Activated CD4-positive, CD25-positive, alpha-beta regulatory T cell treated with anti-CD3 and anti-CD28 coated beads, Interleukin-2, amount 50 U/mL, for 72 hours (primary cell): ENCODE results near the gene ST7L.
"Not testable (repeated sequence)": the region's sequence is repeated elsewhere in the genome, so short reads cannot be mapped to it uniquely, and the experiment has no call there.

Source experiments
- DNase-seq: peaks from one replicate; pipeline ENCODE4 v3.0.0; 2021

The ST7L gene

DNA sequence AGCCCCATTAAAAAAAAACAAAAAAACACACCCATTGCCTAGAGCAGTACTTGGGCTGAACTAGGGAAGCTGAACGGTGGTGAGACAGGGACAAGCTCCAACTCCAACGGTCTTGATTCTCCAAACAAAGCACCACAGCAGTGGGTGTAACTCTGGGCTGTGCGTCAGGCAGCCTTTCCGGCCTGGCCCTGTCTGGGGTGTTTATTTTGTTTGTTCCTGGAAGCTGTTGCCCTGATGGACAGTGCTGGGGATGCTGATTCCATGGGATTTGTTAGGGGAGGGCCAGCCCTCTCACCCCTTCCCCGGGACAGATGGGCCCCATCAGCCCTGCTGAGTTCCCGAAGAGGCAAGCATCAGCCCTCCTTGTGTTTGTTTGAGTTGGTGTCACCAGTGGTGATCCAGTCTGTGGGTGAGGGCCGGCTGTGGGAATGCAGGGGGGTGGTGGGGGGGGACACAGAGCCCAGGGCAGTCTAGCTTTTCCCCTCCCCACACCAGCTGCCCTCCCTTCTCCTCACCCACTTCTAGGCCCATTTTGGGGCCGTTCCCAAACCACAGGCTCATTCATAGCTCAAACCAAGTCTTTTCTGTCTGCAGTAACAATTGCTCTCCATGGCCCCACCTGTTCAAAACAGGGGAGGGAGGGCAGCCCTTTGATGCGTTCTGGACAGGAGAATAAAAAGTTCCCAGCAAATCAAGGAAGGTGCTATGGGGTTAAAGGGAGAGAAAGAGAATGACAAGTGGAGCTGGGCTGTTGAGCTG lies 105.7 kb downstream of the ST7L start:
- DNase-seq, result no peak

DNA sequence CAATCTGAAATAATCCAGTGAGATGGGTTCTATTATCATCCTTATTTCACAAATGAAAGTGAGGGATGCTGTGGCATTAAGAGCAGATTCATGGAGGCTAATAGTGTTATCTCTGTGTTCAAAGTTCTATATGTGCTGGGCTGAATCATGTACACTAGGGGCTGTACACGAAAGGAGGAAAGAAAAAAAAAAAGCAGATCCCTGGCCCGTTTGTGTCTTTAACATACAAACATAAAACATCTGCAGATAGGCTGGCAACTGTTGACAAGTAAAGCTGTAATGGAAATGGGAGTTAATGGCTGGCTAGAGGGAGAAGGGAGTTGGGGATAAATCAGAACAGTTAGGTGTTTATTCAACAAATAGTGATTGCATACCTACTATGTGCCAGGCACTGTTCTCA lies 107.0 kb downstream of the ST7L start:
- DNase-seq, result no peak

GRCh38 chr1:112510340-112510739 lies 108.6 kb downstream of the ST7L start:
- no peak for DNase-seq

- DNase-seq, result no peak
Observed at GRCh38 chr1:112509660-112510178, 109.2 kb downstream of the ST7L start.

DNA sequence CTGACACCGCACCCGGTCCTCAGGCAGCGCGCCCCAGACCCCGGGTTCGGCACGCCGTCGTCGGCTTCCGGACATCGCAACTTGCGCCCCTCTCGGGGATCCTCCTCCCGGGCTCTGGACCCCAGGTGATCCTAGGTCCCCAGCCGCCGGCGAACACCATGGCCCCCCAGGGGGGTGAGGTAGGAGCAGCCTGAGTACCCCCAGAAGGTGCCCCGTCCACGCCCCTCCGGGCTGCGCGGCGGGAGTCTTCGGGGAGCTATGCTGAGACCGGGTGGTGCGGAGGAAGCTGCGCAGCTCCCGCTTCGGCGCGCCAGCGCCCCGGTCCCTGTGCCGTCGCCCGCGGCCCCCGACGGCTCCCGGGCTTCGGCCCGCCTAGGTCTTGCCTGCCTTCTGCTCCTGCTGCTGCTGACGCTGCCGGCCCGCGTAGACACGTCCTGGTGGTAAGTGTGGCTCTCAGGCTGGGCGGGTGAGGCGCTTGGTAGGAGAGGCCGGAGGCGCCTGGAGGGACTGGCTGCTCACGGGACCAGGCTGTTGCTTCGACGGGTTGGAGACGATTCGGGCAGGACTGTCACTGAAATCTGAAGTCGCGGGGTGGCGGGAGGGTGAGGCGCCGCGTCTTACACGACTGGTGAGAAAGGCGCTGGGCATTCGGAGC lies 109.8 kb downstream of the ST7L start:
- no peak for DNase-seq

DNA sequence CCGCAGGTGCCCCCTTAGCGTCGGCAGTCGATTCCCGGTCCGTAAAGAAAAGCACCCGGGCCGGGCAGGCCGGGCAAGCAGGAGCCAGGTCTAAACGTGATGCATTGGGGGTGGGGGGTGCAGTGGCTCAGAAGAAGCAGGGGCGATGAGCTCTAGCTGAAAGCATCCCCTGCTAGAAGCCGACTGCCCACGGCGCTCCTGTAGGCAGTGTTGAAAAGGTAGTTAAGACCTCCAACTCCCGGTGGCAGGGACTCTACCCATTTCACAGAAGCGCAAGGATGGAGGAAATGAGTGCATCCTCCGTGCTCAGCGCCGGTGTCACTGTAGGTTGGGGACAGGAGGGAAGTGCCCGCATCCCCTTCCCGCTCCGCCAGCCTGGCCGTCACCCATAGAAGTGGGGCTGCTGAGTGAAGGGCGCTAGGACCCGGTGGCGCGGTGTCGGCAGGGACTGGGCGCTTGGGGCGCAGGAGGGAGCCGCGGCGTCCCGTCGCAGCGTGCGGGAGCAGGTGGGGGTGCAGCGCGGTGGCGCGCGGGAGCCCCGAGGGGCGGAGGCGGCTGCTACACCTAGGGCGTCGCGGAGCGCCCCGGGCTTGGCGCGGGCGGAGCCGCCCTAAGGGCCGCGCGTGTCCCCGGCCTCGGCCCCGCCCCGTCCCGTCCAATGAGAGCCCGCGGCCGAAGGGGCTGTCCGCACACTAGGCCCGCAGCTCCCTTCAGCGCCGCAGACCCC lies 110.5 kb downstream of the ST7L start, which contains the start of gene WNT2B:
TSS of gene WNT2B (plus strand) at position 688 of the 727 bp plus-strand sequence. CDS start 298 bp downstream, outside the sequence.
- peak; percentile 40 for DNase-seq

DNA sequence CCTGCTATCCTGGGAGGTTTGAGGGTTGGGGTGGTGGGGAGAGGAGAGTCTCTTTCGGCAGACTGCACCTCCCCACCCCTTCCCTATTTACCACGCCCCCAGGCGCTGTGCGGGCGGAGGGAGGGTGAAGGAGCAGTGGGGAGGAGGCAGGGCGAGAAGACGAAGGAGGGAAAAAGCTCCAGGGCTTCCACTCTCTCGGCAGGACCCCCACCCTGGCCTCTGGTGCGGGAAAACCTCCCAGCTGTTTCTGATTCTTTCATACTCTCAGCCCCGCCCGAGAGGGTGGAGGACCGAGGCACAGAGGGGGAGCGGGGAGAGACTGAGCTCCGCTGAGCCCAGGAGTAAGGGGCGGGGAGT lies 111.0 kb downstream of the ST7L start:
- no peak for DNase-seq

- no peak for DNase-seq
Observed at GRCh38 chr1:112507336-112507735, 111.6 kb downstream of the ST7L start.

- no peak for DNase-seq
Observed at GRCh38 chr1:112506731-112507130, 112.2 kb downstream of the ST7L start.

DNA sequence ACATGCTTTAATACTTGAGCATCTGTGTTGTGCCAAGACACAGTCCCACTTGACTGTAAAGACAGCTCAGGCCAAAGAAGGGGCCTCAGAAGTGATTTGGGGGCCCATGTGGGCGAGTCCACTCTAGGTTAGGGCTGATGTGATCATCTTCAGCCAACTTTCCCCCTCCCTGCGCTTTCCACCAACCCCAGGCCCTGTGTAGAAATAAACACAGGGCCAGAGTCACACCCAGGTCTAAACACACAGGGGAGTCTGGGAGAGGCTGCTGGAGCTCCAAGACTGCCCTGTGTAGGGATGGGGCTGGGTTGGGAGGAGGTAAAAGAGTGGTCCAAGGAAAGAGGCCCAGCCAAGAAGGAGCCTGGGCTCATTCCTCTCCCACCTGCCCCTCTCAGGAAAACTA lies 112.6 kb downstream of the ST7L start:
- DNase-seq, result no peak

DNA sequence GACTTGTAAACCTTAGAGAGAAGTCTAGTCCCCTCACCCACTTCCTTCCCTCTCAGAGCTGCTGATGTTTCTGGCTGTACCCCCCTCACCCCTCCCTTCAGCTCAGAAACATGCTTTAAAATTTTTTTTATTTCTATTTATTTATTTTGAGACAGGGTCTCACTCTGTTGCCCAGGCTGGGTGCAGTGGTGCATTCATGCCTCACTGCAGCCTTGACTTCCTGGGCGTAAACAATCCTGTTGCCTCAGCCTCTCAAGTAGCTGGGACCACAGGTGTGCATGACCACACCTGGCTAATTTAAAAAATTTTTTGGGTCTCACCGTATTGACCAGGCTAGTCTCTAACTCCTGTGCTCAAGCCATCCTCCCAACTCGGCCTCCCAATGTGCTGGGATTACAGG lies 113.1 kb downstream of the ST7L start:
- no peak for DNase-seq

- DNase-seq, result no peak
Observed at GRCh38 chr1:112505400-112505785, 113.5 kb downstream of the ST7L start.

DNA sequence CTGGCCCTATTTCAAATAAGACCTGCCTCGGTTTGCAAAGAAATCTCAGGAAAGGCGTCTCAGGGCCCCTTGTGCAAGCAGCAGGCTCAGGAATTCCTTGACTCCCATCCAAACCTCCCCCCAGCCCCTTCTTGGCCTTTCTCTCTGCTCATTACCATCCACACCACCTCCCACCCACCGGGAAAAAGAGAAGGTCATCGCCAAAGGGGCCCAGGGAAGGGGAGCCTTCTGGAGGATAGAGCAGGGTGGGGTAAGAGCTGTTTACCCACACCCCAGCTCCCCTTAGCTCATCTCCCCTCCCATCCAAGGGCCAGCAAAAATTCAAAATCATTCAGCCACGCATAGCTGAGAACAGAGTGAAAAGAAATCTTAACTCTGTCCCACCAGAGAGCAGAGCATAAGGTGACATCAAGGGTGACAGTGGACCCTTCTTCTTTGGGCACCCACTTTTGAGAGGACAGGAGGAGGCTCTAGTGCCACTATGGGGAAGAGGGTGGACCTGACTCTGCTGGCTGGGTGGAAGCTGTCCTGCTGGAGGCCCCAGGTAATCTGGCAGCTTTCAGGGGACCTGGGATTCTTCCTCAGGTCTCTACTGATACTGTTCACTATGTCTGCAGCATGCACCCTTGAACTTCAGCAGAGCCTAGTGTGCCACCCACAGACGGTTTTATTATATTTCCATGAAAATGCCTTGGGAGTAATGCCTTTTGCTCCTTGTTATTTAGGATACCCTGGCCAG lies 114.1 kb downstream of the ST7L start:
- DNase-seq, result no peak

DNA sequence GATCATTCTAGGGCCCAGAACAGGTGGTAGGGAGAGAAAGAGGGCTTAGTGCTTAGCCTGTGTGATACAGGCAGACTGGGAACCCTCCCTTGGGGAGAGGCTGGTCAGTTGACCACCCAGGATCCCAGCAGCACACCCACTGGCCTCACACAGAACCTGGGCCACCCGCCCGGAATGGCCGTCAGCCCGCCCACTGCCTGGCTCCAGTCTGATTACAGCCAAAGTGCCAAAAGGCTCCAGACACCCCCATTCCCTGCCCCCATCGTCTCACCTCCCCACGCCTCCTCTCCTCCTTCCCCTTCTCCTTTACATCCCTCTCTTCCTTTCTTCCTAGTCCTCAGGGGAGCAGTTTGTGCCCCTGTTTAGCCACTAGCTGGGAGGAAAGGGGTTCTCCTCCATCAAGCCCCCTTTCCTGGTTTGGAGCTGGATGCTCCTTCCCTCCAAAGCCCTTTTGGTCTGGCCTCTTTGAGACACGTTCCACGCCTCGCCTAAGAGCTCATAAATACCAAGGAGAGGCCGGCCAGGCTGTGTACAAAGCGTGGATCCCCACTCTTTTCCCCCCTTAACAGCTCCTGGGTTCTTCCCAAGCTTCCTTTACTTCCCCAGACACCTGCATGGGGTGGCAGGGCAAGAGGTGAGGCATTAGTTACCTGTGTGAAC lies 114.8 kb downstream of the ST7L start:
- no peak for DNase-seq

GRCh38 chr1:112502826-112503225 lies 116.1 kb downstream of the ST7L start:
- DNase-seq, result no peak

DNA sequence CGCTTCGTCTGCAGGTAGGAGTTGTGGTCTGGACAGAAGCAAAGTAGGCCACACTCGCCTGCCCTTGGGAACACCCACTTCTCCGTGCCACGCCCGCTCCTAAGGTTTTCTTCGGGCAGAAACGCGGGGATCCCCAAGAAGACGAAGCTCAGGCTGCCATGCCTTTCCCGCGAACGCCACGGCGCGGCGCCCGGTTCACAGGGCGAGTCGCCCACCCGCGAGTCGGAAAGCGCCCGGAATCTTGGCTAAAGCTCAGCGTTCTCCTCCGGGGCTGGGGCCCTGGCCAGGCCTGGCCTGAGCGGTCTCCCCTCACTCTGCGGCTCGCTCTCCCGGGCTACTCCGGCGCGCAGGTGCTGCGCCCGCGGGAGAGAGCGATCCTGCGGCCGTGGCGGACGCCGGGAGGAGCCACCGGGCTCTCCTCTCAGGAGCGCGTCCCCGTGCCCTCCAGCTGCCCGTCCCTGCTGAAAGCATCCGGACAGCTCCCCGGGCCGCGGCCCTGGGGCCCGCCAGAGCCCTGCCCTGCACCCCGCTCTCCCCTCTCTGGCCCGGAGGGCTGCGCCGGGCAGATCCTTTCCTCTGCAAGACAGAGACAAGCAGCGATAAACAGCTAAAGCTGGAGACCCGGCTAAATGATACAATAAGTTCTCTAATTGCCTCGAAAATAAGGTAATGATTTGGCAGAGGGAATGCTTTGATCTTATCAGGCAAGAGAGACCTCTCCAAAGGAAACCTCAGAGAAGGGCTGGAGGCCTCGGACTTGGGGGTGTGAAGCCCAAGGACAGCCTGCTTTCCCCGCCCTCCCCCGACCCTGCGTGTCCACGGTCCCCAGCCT lies 116.9 kb downstream of the ST7L start:
- peak; percentile 44 for DNase-seq

DNA sequence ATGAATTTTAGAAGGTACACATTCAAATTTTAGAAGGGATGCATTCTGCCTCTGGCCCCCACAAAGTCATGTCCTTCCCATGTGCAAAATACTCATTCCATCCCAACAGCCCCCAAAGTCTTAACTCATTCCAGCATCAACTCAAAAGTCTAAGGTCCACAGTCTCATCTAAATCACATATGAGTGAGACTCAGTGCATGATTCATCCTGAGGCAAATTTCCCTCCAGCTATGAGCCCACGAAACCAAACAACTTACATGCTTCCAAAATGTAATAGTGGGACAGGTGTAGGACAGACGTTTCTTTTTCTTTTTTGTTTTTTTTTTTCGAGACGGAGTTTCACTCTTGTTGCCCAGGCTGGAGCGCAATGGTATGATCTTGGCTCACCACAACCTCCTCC lies 122.7 kb downstream of the ST7L start:
- DNase-seq, result no peak

DNA sequence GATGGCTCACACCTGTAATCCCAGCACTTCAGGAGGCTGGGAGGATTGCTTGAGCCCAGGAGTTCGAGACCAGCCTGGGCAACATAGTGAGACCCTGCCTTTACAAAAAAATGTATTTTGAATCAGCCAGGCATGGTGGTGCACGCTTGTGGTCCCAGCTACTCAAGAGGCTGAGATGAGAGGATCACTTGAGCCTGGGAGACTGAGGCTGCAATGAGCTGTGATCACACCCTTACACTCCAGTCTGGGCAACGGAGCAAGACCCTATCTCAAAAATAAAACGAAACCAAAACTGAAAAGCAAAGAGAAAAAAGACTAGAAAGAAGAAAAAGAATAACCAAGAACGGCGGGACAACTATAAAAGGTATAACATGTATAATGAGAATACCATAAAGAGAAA lies 125.6 kb downstream of the ST7L start:
- DNase-seq, result no peak

GRCh38 chr1:112492076-112492475 lies 126.9 kb downstream of the ST7L start:
- no peak for DNase-seq

DNA sequence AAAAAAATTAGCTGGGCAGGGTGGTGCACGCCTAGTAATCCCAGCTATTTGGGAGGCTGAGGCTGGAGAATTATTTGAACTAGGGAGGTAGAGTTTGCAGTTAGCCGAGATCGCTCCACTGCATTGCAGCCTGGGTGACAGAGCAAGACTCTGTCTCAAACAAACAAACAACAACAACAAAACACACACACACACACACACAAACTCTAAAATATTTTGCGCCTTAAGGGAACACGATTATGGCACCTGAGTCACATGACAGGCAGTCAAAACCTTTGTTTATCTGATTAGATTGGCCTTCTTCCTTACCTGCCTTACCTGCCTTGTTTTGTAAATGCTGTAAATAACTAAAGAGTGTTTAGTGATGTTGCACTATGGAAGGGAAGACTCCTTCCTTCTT lies 130.8 kb downstream of the ST7L start:
- DNase-seq, result no peak

DNA sequence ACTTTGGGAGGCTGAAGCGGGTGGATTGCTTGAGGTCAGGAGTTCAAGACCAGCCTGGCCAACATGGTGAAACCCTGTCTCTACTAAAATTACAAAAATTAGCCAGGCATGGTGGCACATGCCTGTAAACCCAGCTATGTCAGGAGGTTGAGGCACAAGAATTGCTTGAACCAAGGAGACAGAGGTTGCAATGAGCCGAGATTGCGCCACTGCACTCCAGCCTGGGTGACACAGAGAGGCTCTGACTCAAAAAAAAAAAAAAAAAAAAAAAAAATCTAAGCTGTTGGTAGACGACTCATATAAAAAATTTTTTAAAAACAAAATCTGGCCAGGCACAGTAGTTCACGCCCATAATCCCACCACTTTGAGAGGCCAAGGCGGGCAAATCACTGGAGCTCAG lies 131.3 kb downstream of the ST7L start:
- not testable (repeated sequence) for DNase-seq

GRCh38 chr1:112486063-112486462 lies 132.9 kb downstream of the ST7L start:
- DNase-seq, result not testable (repeated sequence)
